ENCODE results near the gene CHPF. TPM values are rescaled to one million over a fixed set of nuclear protein-coding genes. Genes with fewer than 3 reads are reported as not detected.
A peak's percentile ranks its signal among the peaks of the same experiment; 100 is the strongest.

The CHPF gene
- total and polyA plus RNA-seq, 4 experiments from 2014 or later: 7.5 to 8.5 (median 7.9) TPM

DNA sequence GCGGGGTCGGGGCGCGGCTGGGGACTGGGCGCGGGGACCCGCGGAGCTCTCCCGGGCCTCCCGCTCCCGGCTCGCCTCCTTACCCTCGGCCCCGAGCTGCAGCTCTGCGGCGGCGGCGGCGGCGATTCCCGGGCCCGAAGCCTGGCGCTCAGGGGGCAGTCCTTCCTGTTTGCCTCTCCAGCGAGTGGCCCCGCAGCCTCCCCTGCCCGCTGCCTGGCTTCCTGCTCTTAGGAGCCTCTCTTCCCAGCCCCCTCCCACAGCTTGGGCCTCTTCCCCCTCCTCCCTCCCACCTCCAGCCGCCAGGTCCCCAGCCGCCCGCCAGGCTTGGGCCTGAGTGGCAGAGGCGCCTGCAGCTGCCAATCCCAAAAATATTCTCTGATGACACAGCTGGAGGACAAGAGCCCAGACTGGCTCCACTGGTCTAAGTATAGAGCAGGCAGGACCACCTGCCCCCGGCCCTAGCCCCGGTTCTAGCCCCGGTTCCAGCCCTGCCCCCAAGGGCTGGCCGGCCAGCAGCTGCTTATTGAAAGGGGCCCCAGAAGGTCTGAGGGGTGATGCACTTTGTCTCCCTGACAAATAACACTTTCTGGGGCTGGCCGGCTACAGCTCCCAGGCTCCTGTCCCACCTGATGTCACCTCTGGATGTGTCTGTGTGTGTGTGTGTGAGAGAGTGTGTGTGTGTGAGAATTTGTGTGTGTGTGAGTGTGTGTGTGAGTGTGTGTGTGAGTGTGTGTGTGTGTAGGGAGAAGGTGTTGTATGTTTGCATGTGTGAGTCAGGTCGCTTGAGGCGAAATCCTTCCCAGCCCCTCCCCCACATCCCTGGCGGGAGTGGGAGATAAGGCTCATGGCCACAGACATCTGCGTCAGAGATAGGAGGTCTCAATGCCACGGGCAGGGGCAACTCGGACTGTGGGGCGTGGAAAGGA, 28.0 kb upstream of the CHPF start, which contains the start of gene OBSL1:
TSS of gene OBSL1 (minus strand) at position 229 of the 926 bp plus-strand sequence. CDS start 307 bp downstream, outside the sequence.
- Histone ChIP-seq H3K27me3 (ENCODE audit: insufficient read depth, low read length) (peaks cover 15% of the 10 kb centered on the region), H3K36me3 (ENCODE audit: insufficient read depth, low read length) (no peaks in the 10 kb centered on the region), H3K4me1 (ENCODE audit: insufficient read depth, low read length) (peaks cover 3% of the 10 kb centered on the region), H3K9me3 (ENCODE audit: control insufficient read depth in 1 of 2, low read length in 2 of 2) (no peaks in the 10 kb centered on the region), H3K4me3 (ENCODE audit: low read length in 2 of 2) (peak within 1 kb of the TSS in 1 of 2 donors; percentile 9), H3K27ac (ENCODE audit: low read depth, low read length) (no peak within 1 kb of the TSS)
- POLR2A ChIA-PET (ENCODE audit: partially characterized antibody): interaction anchor here (0.7 to 1.1 kb wide), 3 partner anchors 20 to 28 kb away, joined by 3 to 4 read pairs (median 3); partner anchors contain the start of genes CHPF and STK11IP
- DNase-seq: no peak
- H3K36me3 Mint-ChIP-seq: no peaks in the 10 kb centered on the region
- H3K9me3 Mint-ChIP-seq: no peaks in the 10 kb centered on the region
- peaks cover 0 to 3% (median 0%) of the 10 kb centered on the region in 4 donors for H3K4me1 Mint-ChIP-seq
- peak within 1 kb of the TSS in 6 of 8 donors; percentile 1 to 68 (median 24) for H3K4me3 Mint-ChIP-seq
- CTCF ChIA-PET (ENCODE audit: partially characterized antibody): interaction anchor here (1.5 to 3.9 kb wide), 2 partner anchors 9 to 11 kb away, joined by 5 to 19 read pairs; no protein-coding TSS in a partner anchor
- intact Hi-C loops (cut with micrococcal nuclease): no loop called here
- H3K27me3 Mint-ChIP-seq: peaks cover 27 to 45% of the 10 kb centered on the region in 2 donors
- no peak within 1 kb of the TSS for H3K27ac Mint-ChIP-seq

- POLR2A ChIA-PET (ENCODE audit: partially characterized antibody): interaction anchor here (0.7 to 1.1 kb wide), 3 partner anchors 20 to 28 kb away, joined by 3 to 4 read pairs (median 3); partner anchors contain the start of genes CHPF and STK11IP
- Mint-ChIP-seq H3K27ac (no peak overlapping the region), H3K4me1 (peaks cover 0 to 3% (median 0%) of the 10 kb centered on the region in 4 donors), H3K27me3 (peaks cover 27 to 46% of the 10 kb centered on the region in 2 donors), H3K9me3 (no peaks in the 10 kb centered on the region), H3K4me3 (no peak overlapping the region), H3K36me3 (no peaks in the 10 kb centered on the region)
- Histone ChIP-seq H3K36me3 (ENCODE audit: insufficient read depth, low read length) (no peaks in the 10 kb centered on the region), H3K4me1 (ENCODE audit: insufficient read depth, low read length) (peaks cover 3% of the 10 kb centered on the region), H3K27me3 (ENCODE audit: insufficient read depth, low read length) (peaks cover 15% of the 10 kb centered on the region), H3K4me3 (ENCODE audit: low read length in 2 of 2) (peak overlapping the region in 1 of 2 donors; percentile 9), H3K27ac (ENCODE audit: low read depth, low read length) (no peak overlapping the region), H3K9me3 (ENCODE audit: control insufficient read depth in 1 of 2, low read length in 2 of 2) (no peaks in the 10 kb centered on the region)
- CTCF ChIA-PET (ENCODE audit: partially characterized antibody): interaction anchor here (1.5 to 3.9 kb wide), 2 partner anchors 8 to 10 kb away, joined by 5 to 19 read pairs; no protein-coding TSS in a partner anchor
- intact Hi-C loops (cut with micrococcal nuclease): no loop called here
- no peak for DNase-seq
Observed at GRCh38 chr2:219570924-219571310, 27.3 kb upstream of the CHPF start.

GRCh38 chr2:219570194-219570923, 26.8 kb upstream of the CHPF start:
- ChIA-PET CTCF (ENCODE audit: partially characterized antibody) (interaction anchor here (1.5 to 3.9 kb wide), 2 partner anchors 8 to 10 kb away, joined by 5 to 19 read pairs; no protein-coding TSS in a partner anchor), POLR2A (ENCODE audit: partially characterized antibody) (interaction anchor here (0.7 to 1.1 kb wide), 3 partner anchors 19 to 27 kb away, joined by 3 to 4 read pairs (median 3); partner anchors contain the start of genes CHPF and STK11IP)
- Mint-ChIP-seq H3K4me3 (peak overlapping the region in 5 of 8 donors; percentile 27 to 63 (median 44)), H3K9me3 (no peaks in the 10 kb centered on the region), H3K4me1 (peaks cover 0 to 3% (median 0%) of the 10 kb centered on the region in 4 donors), H3K27ac (no peak overlapping the region), H3K36me3 (no peaks in the 10 kb centered on the region), H3K27me3 (peaks cover 24 to 42% of the 10 kb centered on the region in 2 donors)
- Histone ChIP-seq H3K4me1 (ENCODE audit: insufficient read depth, low read length) (peaks cover 3% of the 10 kb centered on the region), H3K27me3 (ENCODE audit: insufficient read depth, low read length) (peaks cover 15% of the 10 kb centered on the region), H3K4me3 (ENCODE audit: low read length in 2 of 2) (peak overlapping the region in 1 of 2 donors; percentile 9), H3K36me3 (ENCODE audit: insufficient read depth, low read length) (no peaks in the 10 kb centered on the region), H3K27ac (ENCODE audit: low read depth, low read length) (no peak overlapping the region), H3K9me3 (ENCODE audit: control insufficient read depth in 1 of 2, low read length in 2 of 2) (no peaks in the 10 kb centered on the region)
- intact Hi-C loops (cut with micrococcal nuclease): no loop called here
- DNase-seq: no peak

DNA sequence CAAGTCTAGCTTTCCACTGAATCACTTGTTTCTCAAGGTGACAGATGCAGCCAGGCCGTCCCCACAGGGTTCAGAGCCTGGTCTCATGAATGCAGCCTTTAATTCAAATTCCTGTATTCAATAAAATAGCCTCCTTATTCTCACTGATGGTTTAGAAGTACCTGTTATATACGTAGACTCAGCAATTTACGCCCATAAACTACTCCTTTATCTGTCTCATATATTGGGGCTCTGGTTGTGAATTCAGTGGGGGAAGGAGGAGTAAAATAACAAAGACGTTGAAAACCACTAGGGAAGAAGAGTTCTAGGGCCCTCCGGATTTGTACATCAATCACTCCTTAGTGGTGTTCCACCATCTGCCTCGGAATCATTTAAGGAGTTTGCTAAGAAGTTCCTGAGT, 26.0 kb upstream of the CHPF start:
- ChIA-PET POLR2A (ENCODE audit: partially characterized antibody) (no interaction called here), CTCF (ENCODE audit: partially characterized antibody) (no interaction called here)
- H3K9me3 ChIP-seq (ENCODE audit: control insufficient read depth in 1 of 2, low read length in 2 of 2): no peaks in the 10 kb centered on the region
- no peak overlapping the region for H3K4me3 ChIP-seq (ENCODE audit: low read length in 2 of 2)
- H3K4me3 Mint-ChIP-seq: peak overlapping the region in 5 of 8 donors; percentile 32 to 54 (median 44)
- DNase-seq: no peak
- H3K36me3 Mint-ChIP-seq: no peaks in the 10 kb centered on the region
- peaks cover 3% of the 10 kb centered on the region for H3K4me1 ChIP-seq (ENCODE audit: insufficient read depth, low read length)
- peaks cover 0 to 3% (median 0%) of the 10 kb centered on the region in 4 donors for H3K4me1 Mint-ChIP-seq
- H3K36me3 ChIP-seq (ENCODE audit: insufficient read depth, low read length): no peaks in the 10 kb centered on the region
- H3K27ac ChIP-seq (ENCODE audit: low read depth, low read length): no peak overlapping the region
- H3K27me3 ChIP-seq (ENCODE audit: insufficient read depth, low read length): peaks cover 15% of the 10 kb centered on the region
- intact Hi-C loops (cut with micrococcal nuclease): no loop called here
- H3K9me3 Mint-ChIP-seq: no peaks in the 10 kb centered on the region
- H3K27me3 Mint-ChIP-seq: peaks cover 22 to 36% of the 10 kb centered on the region in 2 donors
- H3K27ac Mint-ChIP-seq: no peak overlapping the region

GRCh38 chr2:219569041-219569440, 25.4 kb upstream of the CHPF start:
- H3K4me1 ChIP-seq (ENCODE audit: insufficient read depth, low read length): peaks cover 3% of the 10 kb centered on the region
- ChIA-PET CTCF (ENCODE audit: partially characterized antibody) (interaction anchor here (0.8 kb wide), 1 partner anchor 9 kb away, joined by 4 read pairs; no protein-coding TSS in a partner anchor), POLR2A (ENCODE audit: partially characterized antibody) (interaction anchor here (0.7 kb wide), 1 partner anchor 113 kb away, joined by 3 read pairs; no protein-coding TSS in a partner anchor)
- Mint-ChIP-seq H3K27ac (no peak overlapping the region), H3K27me3 (peaks cover 24 to 40% of the 10 kb centered on the region in 2 donors), H3K9me3 (no peaks in the 10 kb centered on the region), H3K36me3 (no peaks in the 10 kb centered on the region), H3K4me1 (peaks cover 0 to 3% (median under 1%) of the 10 kb centered on the region in 4 donors), H3K4me3 (peak overlapping the region in 3 of 8 donors; percentile 5 to 35 (median 26))
- H3K27me3 ChIP-seq (ENCODE audit: insufficient read depth, low read length): peaks cover 15% of the 10 kb centered on the region
- no peak overlapping the region for H3K4me3 ChIP-seq (ENCODE audit: low read length in 2 of 2)
- DNase-seq: no peak
- H3K27ac ChIP-seq (ENCODE audit: low read depth, low read length): no peak overlapping the region
- intact Hi-C loops (cut with micrococcal nuclease): no loop called here
- no peaks in the 10 kb centered on the region for H3K9me3 ChIP-seq (ENCODE audit: control insufficient read depth in 1 of 2, low read length in 2 of 2)
- no peaks in the 10 kb centered on the region for H3K36me3 ChIP-seq (ENCODE audit: insufficient read depth, low read length)

- no peaks in the 10 kb centered on the region for H3K9me3 Mint-ChIP-seq
- CTCF ChIA-PET (ENCODE audit: partially characterized antibody): no interaction called here
Observed at GRCh38 chr2:219567791-219568361, 24.3 kb upstream of the CHPF start.

More at GRCh38 chr2:219567791-219568361, 24.3 kb upstream of the CHPF start:
- Histone ChIP-seq H3K4me1 (ENCODE audit: insufficient read depth, low read length) (peaks cover 3% of the 10 kb centered on the region), H3K27ac (ENCODE audit: low read depth, low read length) (no peak overlapping the region), H3K4me3 (ENCODE audit: low read length in 2 of 2) (no peak overlapping the region), H3K27me3 (ENCODE audit: insufficient read depth, low read length) (peaks cover 15% of the 10 kb centered on the region), H3K36me3 (ENCODE audit: insufficient read depth, low read length) (no peaks in the 10 kb centered on the region), H3K9me3 (ENCODE audit: control insufficient read depth in 1 of 2, low read length in 2 of 2) (no peaks in the 10 kb centered on the region)
- Mint-ChIP-seq H3K27me3 (peaks cover 24 to 42% of the 10 kb centered on the region in 2 donors), H3K36me3 (no peaks in the 10 kb centered on the region), H3K4me1 (peaks cover 0 to 3% (median under 1%) of the 10 kb centered on the region in 4 donors), H3K27ac (no peak overlapping the region), H3K4me3 (no peak overlapping the region)
- intact Hi-C loops (cut with micrococcal nuclease): no loop called here
- no peak for DNase-seq
- POLR2A ChIA-PET (ENCODE audit: partially characterized antibody): no interaction called here

Data from CD4-positive, alpha-beta memory T cell (primary cell).